H9 (cell line): ENCODE measurements around the gene ORAI1. TPM values are rescaled to one million over a fixed set of nuclear protein-coding genes. Genes with fewer than 3 reads are reported as not detected.

Experiments used
- DNase-seq: peaks from one replicate; pipeline ENCODE4 v3.0.0-alpha.2; 2017
- H2AFZ ChIP-seq: one replicate; pipeline ENCODE4 v1.6.1; 2013; ENCODE audit warnings: mild to moderate bottlenecking, low read length, control low read depth, moderate library complexity
- H2AK5ac ChIP-seq: 2 replicates; pipeline ENCODE4 v1.6.1; 2013; ENCODE audit warnings: low read length, control low read depth, mixed read lengths; ENCODE audit not compliant: insufficient read length
- H2BK120ac ChIP-seq: one replicate; pipeline ENCODE4 v1.6.1; 2013; ENCODE audit warnings: low read depth, mild to moderate bottlenecking, low read length, control low read depth, inconsistent platforms; ENCODE audit not compliant: poor library complexity, severe bottlenecking
- H2BK12ac ChIP-seq: 2 replicates; pipeline ENCODE4 v1.6.1; 2013; ENCODE audit warnings: low read length, control low read depth, mixed read lengths, low read depth; ENCODE audit not compliant: insufficient read length
- H2BK15ac ChIP-seq: 2 replicates; pipeline ENCODE4 v1.6.1; 2013; ENCODE audit warnings: low read depth, low read length, control low read depth
- H2BK20ac ChIP-seq: one replicate; pipeline ENCODE4 v1.6.1; 2013; ENCODE audit warnings: low read depth, mild to moderate bottlenecking, low read length, control low read depth, inconsistent platforms; ENCODE audit not compliant: poor library complexity, severe bottlenecking
- H2BK5ac ChIP-seq: 2 replicates; pipeline ENCODE4 v1.6.1; 2013; ENCODE audit warnings: low read length, control low read depth, mixed read lengths; ENCODE audit not compliant: insufficient read length
- H3K14ac ChIP-seq: 2 replicates; pipeline ENCODE4 v1.6.1; 2013; ENCODE audit warnings: low read length, control low read depth; ENCODE audit not compliant: insufficient read depth
- H3K18ac ChIP-seq: 2 replicates; pipeline ENCODE4 v1.6.1; 2013; ENCODE audit warnings: low read depth, mild to moderate bottlenecking, mixed read lengths, low read length, control low read depth; ENCODE audit not compliant: insufficient read length
- H3K23ac ChIP-seq: 2 replicates; pipeline ENCODE4 v1.6.1; 2013; ENCODE audit warnings: low read length, control low read depth, mixed read lengths, low read depth; ENCODE audit not compliant: insufficient read length
- H3K23me2 ChIP-seq: 2 replicates; pipeline ENCODE4 v1.6.1; 2013; ENCODE audit warnings: low read depth, mild to moderate bottlenecking, mixed read lengths, low read length, control low read depth; ENCODE audit not compliant: insufficient read length, poor library complexity, severe bottlenecking
- H3K27ac ChIP-seq: 2 replicates; pipeline ENCODE4 v1.5.1; 2013; ENCODE audit warnings: low read length, control low read depth, mixed read lengths, low read depth; ENCODE audit not compliant: insufficient read length
- H3K27me3 ChIP-seq: 2 replicates; pipeline ENCODE4 v1.6.1; 2013; ENCODE audit warnings: low read length, control low read depth, inconsistent platforms; ENCODE audit not compliant: insufficient read depth
- H3K4ac ChIP-seq: 2 replicates; pipeline ENCODE4 v1.6.1; 2013; ENCODE audit warnings: low read depth, mild to moderate bottlenecking, control low read depth, inconsistent platforms, low read length, moderate library complexity
- H3K4me1 ChIP-seq: 2 replicates; pipeline ENCODE4 v1.6.1; 2013; ENCODE audit warnings: low read length, control low read depth, inconsistent platforms; ENCODE audit not compliant: insufficient read depth
- H3K4me2 ChIP-seq: 2 replicates; pipeline ENCODE4 v1.6.1; 2013; ENCODE audit warnings: low read length, control low read depth, mixed read lengths; ENCODE audit not compliant: insufficient read length, insufficient read depth
- H3K56ac ChIP-seq: 2 replicates; pipeline ENCODE4 v1.6.1; 2013; ENCODE audit warnings: low read depth, mild to moderate bottlenecking, mixed read lengths, low read length, control low read depth; ENCODE audit not compliant: insufficient read length
- H3K79me1 ChIP-seq: 2 replicates; pipeline ENCODE4 v1.6.1; 2013; ENCODE audit warnings: low read depth, mild to moderate bottlenecking, moderate library complexity, low read length, control low read depth, inconsistent platforms; ENCODE audit not compliant: insufficient read depth, poor library complexity, severe bottlenecking
- H3K79me2 ChIP-seq: 2 replicates; pipeline ENCODE4 v1.6.1; 2013; ENCODE audit warnings: low read length, control low read depth, inconsistent platforms; ENCODE audit not compliant: insufficient read depth
- H3K9ac ChIP-seq: 2 replicates; pipeline ENCODE4 v1.6.1; 2013; ENCODE audit warnings: low read length, control low read depth, mixed read lengths; ENCODE audit not compliant: insufficient read length; ENCODE audit errors: extremely low read depth
- H3K9me3 ChIP-seq: one replicate; pipeline ENCODE4 v1.6.1; 2013; ENCODE audit warnings: low read depth, low read length, inconsistent platforms; ENCODE audit not compliant: control insufficient read depth
- H3T11ph ChIP-seq: one replicate; pipeline ENCODE4 v1.6.1; 2013; ENCODE audit warnings: mild to moderate bottlenecking, low read length, control low read depth, inconsistent platforms
- H4K20me1 ChIP-seq: one replicate; pipeline ENCODE4 v1.6.1; 2013; ENCODE audit not compliant: control insufficient read depth, insufficient read length, insufficient read depth
- H4K5ac ChIP-seq: 2 replicates; pipeline ENCODE4 v1.6.1; 2013; ENCODE audit warnings: low read depth, mild to moderate bottlenecking, mixed read lengths, low read length, control low read depth; ENCODE audit not compliant: insufficient read length
- H4K8ac ChIP-seq: replicated peaks from 2 replicates; pipeline ENCODE4 v1.6.1; 2013; ENCODE audit warnings: low read length, control low read depth, mixed read lengths, low read depth; ENCODE audit not compliant: insufficient read length
- H4K91ac ChIP-seq: 2 replicates; pipeline ENCODE4 v1.6.1; 2013; ENCODE audit warnings: low read depth, mild to moderate bottlenecking, moderate library complexity, mixed read lengths, low read length, control low read depth; ENCODE audit not compliant: insufficient read length
- H3K27ac Mint-ChIP-seq, 3 experiments: 2 replicates in 2 of 3; 3 replicates in 1 of 3; pipeline ENCODE4 v1.8.0; 2020 to 2021; ENCODE audit warnings: mixed read lengths in 3 of 3, mild to moderate bottlenecking in 1 of 3, moderate library complexity in 1 of 3
- H3K27me3 Mint-ChIP-seq: 2 replicates; pipeline ENCODE4 v1.8.0; 2021; ENCODE audit warnings: low read depth, mild to moderate bottlenecking, moderate library complexity, mixed read lengths
- H3K36me3 Mint-ChIP-seq, 3 experiments: 2 replicates in 2 of 3; 3 replicates in 1 of 3; pipeline ENCODE4 v1.8.0; 2020 to 2021; ENCODE audit warnings: low read depth in 3 of 3, mixed read lengths in 3 of 3; ENCODE audit not compliant: insufficient read depth in 1 of 3
- H3K4me1 Mint-ChIP-seq, 2 experiments: 2 replicates each; pipeline ENCODE4 v1.8.0; 2020; ENCODE audit warnings: mixed read lengths in 2 of 2
- H3K4me3 Mint-ChIP-seq, 2 experiments: 2 replicates in 1 of 2; 3 replicates in 1 of 2; pipeline ENCODE4 v1.8.0; 2020 to 2021; ENCODE audit warnings: mild to moderate bottlenecking in 2 of 2, mixed read lengths in 2 of 2, moderate library complexity in 1 of 2
- H3K9me3 Mint-ChIP-seq, 2 experiments: 2 replicates in 1 of 2; 3 replicates in 1 of 2; pipeline ENCODE4 v1.8.0; 2020; ENCODE audit warnings: mild to moderate bottlenecking in 2 of 2, mixed read lengths in 2 of 2, moderate library complexity in 1 of 2
- WGBS: extraction: QIAGEN DNeasy Blood & Tissue Kit; methylation state at CpG from one replicate; pipeline ENCODE4 v1.1.7; 2013; ENCODE audit warnings: missing lambda C conversion rate, low lambda C conversion rate, mixed read lengths; ENCODE audit not compliant: insufficient read length; ENCODE audit errors: extremely low coverage; 5-methylcytosine and 5-hydroxymethylcytosine counted together
- total RNA-seq: library from RNA; stranded (reverse); gene quantifications from 2 replicates; pipeline ENCODE4 v1.2.1, GENCODE V29; 2021
- TF ChIP-seq, protein P1 (sequence below): fragments of 200-600 bp; sonication (generic); conservative IDR thresholded peaks from 3 replicates; pipeline ENCODE4 v1.8.0; 2021; ENCODE audit warnings: antibody characterized with exemption, mild to moderate bottlenecking

Gene ORAI1
- total RNA-seq, 1 experiment from 2014 or later, result 24.7 TPM

GRCh38 chr12:121653999-121654398, 27.7 kb downstream of the ORAI1 start:
- H3K27ac Mint-ChIP-seq, result no peak overlapping the region
- H3K4me3 Mint-ChIP-seq, result no peak overlapping the region
- Histone ChIP-seq H4K5ac (no peak overlapping the region), H2AK5ac (no peak overlapping the region), H3K27ac (no peak overlapping the region), H3K4me1 (no peaks in the 10 kb centered on the region; the same call in 1 of the 2 replicates), H3K79me2 (no peaks in the 10 kb centered on the region), H4K91ac (no peak overlapping the region), H3K14ac (no peak overlapping the region), H3K18ac (no peak overlapping the region), H4K8ac (no peak overlapping the region), H3T11ph (no peak overlapping the region), H4K20me1 (no peaks in the 10 kb centered on the region), H2AFZ (no peak overlapping the region), H2BK120ac (no peak overlapping the region), H3K4me2 (no peak overlapping the region), H2BK15ac (no peak overlapping the region), H3K9me3 (no peaks in the 10 kb centered on the region), H3K4ac (no peak overlapping the region), H3K9ac (no peak overlapping the region), H2BK12ac (no peak overlapping the region), H2BK5ac (no peak overlapping the region), H3K27me3 (no peaks in the 10 kb centered on the region), H3K56ac (no peak overlapping the region), H3K79me1 (no peaks in the 10 kb centered on the region), H2BK20ac (no peak overlapping the region), H3K23ac (no peak overlapping the region), H3K23me2 (no peaks in the 10 kb centered on the region)
- TF ChIP-seq, protein P1, sequence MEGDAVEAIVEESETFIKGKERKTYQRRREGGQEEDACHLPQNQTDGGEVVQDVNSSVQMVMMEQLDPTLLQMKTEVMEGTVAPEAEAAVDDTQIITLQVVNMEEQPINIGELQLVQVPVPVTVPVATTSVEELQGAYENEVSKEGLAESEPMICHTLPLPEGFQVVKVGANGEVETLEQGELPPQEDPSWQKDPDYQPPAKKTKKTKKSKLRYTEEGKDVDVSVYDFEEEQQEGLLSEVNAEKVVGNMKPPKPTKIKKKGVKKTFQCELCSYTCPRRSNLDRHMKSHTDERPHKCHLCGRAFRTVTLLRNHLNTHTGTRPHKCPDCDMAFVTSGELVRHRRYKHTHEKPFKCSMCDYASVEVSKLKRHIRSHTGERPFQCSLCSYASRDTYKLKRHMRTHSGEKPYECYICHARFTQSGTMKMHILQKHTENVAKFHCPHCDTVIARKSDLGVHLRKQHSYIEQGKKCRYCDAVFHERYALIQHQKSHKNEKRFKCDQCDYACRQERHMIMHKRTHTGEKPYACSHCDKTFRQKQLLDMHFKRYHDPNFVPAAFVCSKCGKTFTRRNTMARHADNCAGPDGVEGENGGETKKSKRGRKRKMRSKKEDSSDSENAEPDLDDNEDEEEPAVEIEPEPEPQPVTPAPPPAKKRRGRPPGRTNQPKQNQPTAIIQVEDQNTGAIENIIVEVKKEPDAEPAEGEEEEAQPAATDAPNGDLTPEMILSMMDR, result no peak
- WGBS, result no CpG with 5 or more reads among the region's 18 CpGs
- H3K27me3 Mint-ChIP-seq, result no peaks in the 10 kb centered on the region; the same call in 1 of the 2 replicates
- no peaks in the 10 kb centered on the region for H3K36me3 Mint-ChIP-seq
- no peak for DNase-seq
- H3K4me1 Mint-ChIP-seq, result peaks cover 15 to 34% of the 10 kb centered on the region in 2 experiments
- no peaks in the 10 kb centered on the region for H3K9me3 Mint-ChIP-seq
